Activated CD4-positive, CD25-positive, alpha-beta regulatory T cell (primary cell): ENCODE data around the gene PSKH1.
"Not testable (repeated sequence)": the region's sequence is repeated elsewhere in the genome, so short reads cannot be mapped to it uniquely, and the experiment has no call there.

Source experiments
- DNase-seq, 4 experiments: peaks; one replicate each; lab custom pipeline; 2025; lab: John Stamatoyannopoulos, UW

Gene PSKH1

GRCh38 chr16:67961551-67961957, 68.5 kb downstream of the PSKH1 start:
- DNase-seq = no peak

DNA sequence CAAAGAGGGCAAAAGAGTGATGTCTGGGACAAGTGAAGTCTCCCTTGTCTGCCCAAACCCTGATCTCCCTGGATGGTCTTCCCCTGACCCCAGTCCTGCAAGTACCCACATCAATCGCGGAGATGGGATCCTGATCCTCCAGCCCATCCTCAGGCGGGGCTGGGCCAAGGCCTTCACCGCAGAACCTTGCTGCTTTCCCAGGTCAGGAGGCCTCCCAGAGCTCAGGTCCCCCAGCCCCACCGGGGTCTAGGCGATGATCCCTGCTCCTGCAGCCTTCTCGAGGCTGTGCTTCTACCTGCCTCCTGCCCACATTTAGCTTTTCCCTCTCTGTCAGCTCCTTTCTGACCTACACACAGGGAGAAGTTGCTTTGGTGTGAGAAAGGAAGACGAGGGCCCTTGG, 69.1 kb downstream of the PSKH1 start:
- no peak for DNase-seq

DNA sequence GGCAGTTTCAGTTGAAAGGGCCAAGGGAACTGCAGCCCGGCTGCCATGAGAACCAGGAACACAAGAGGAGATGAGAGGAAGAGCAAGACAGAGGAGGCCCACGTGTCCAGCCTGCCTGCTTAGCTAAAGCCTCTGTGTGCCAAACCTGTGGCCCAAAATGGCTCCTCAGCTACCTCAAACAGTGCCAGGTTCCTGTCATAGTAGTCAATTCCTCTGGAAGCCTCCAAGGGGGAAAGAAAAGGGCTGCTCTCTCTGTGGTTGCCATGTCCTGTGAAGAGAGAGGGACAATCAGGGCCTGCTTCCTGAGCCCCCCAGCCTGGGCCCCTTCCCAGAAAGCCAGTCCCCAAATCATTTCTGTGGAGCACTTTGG, 70.2 kb downstream of the PSKH1 start:
- DNase-seq = no peak

- DNase-seq = no peak
Measured at GRCh38 chr16:67963662-67964321, 70.7 kb downstream of the PSKH1 start.

DNA sequence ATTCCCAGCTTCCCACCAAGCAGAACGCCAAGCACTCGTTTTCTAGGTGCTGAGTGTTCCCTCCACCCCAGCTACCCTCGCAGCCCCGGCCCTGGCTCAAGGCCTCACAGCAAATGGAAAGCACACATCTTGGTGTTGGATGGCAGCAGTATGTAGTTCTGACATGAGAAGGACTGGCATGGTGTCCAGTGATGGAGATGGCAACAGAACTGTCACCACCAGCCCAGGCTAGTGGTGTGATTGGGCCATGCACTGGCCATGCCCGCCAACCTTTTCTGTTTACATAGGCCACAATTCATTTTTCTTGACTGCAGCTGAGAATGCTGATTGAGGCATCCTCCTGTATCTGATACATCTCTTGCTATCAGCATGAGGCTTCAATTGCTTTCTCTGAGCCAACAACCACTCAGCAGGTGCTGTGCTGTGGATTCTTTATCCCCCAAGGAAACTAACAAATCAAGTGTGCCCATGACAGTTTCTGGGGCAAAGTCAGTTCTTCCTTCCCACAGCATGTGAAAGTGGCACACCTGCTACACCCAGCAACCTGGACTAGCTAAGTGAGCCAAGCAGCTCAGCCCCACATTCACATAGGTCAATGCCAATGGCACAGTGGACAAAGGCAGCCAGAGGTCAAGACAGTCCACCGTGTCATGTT, 71.5 kb downstream of the PSKH1 start:
- no peak for DNase-seq

GRCh38 chr16:67965668-67966548, 72.9 kb downstream of the PSKH1 start:
- DNase-seq = no peak

- DNase-seq = no peak
Measured at GRCh38 chr16:67966549-67967182, 73.6 kb downstream of the PSKH1 start.

GRCh38 chr16:67967183-67967957, 74.3 kb downstream of the PSKH1 start:
- DNase-seq = no peak

- no peak for DNase-seq
Measured at GRCh38 chr16:67967958-67968399, 74.9 kb downstream of the PSKH1 start.

DNA sequence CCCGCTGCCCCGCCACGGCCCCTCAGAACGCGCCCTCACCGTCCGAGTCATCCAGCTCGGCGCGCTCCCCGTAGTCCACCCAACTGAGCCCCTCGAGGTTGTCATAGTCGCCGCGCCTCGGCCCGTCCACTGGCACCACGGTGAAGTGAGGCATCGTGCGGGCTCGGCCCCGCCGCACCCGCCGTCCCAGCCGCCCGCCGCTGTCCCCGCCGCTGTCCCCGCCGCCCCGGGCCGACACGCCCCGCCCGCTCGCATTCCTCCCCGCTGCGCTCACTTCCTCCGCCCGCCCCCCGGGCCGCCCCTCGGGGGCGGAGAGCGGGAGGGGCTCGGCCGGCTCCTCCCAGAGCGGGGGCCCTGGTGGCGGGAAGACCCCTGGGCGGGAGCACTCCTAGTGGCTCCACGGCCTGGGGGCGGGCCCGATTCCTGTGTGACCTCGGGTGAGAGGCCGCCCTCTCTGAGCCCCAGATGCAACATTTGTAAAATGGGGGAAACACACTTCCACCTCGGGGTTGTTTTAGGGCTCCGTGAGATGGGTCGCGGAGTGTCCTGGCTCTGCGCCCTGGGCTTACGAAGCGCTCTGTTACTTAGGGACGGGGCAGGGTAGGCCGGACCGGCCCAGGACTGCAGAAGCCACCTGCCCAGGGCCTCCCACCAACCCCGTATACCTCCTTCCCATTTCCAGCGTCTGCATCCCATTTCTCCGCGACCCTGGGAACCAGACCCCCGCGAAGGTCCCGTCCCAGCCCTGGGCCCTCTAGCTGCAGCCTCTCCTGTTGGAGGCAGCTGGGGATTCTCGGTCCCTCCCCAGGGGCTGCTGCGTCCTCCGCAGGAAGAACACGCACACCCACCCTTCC, 75.6 kb downstream of the PSKH1 start, which contains the start of gene SLC12A4:
Gene SLC12A4 (minus strand): TSS at position 238 of the 854 bp plus-strand sequence. CDS start 84 bp downstream, at position 154.
- DNase-seq = peak; percentile 58 to 70 (median 64)

- no peak for DNase-seq
Measured at GRCh38 chr16:67969254-67970039, 76.4 kb downstream of the PSKH1 start.

- no peak for DNase-seq
Measured at GRCh38 chr16:67971111-67971510, 78.1 kb downstream of the PSKH1 start.

- DNase-seq = not testable (repeated sequence)
Measured at GRCh38 chr16:67972285-67972684, 79.2 kb downstream of the PSKH1 start.

GRCh38 chr16:67975321-67976105, 82.5 kb downstream of the PSKH1 start:
- no peak for DNase-seq

DNA sequence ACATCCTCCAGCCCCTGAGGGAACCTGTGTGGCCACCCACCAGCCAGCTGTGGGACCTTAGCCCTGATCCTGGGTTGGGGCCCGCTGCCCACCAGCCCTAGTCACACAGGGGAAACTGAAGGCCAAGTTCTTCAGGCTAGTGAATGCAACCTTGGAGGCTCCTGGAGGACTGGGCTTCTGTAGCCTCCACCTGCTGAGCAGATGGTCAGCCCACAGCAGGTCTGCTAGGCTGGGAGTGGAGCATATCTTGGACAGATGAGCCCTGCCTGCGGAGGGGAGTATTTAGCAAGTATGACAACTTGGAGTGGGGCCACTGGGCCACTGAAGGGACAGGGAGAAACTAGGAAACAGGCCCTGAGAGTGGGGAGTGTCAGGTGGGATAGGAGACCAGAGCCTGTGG, 83.2 kb downstream of the PSKH1 start:
- no peak for DNase-seq

DNA sequence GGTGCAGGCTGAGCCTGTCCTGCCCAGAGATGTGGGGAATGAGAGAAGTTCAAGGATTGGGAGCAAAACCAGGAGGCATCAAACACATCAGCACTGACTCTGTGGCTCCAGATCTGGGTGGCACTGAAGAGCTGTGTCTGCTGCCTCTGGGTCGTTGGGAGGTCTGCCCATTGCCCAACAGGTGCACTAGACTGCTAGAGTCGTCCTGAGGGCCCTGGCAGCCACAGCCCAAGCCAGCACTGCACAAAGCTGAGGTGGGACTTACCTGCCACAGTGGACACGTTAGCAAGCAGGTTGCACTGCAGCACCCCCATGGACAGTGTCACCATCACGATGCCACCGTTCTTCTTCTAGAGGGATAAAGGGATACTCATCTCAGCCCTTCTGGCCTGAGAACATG, 84.0 kb downstream of the PSKH1 start:
- DNase-seq = no peak

DNA sequence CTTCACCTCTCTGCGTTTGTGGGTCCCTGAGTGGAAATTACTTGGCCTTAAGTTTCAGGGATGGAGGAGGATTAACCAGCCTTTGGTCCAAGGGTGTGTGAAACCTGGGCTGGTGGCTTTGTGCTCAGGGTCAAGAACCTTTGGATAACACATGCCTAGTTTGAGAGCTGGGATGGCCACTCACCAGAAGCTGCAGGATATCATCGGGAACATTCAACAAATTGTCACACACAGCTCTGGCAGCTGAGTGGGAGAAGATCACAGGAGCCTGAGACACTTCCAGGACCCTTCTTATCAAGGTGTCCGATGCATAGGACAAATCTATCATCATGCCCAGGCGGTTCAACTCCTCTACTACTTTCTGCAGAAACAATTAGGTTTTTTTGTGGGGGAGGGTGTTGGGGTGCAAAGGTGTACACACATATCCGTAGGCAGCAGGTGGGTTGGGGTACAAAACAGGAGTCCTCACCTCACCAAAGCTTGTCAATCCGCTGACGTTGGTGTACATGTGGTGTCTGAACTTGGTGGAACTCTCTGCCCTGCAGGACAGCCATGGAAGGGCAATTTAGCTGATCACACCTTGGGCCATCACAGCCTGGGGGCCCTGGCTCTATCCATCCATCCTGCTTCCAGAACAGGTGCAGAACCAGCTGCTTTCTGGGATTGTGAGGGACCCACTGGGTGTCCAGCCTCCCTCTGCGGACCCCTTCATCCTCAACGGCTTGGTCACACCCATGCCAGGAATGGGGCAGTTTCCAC, 84.6 kb downstream of the PSKH1 start:
- DNase-seq = no peak
